OCI-LY1 (cell line): ENCODE measurements around the gene SYT1.

Source experiments
- H2AFZ ChIP-seq: fragments of 200-600 bp; sonication (generic), shearing (Covaris generic); 2 replicates; pipeline ENCODE4 v1.6.0; 2014; ENCODE audit warnings: antibody characterized with exemption, mild to moderate bottlenecking, low read length
- H3F3A ChIP-seq: fragments of 200-600 bp; sonication (generic), shearing (Covaris generic); 2 replicates; pipeline ENCODE4 v1.6.0; 2014; ENCODE audit warnings: mild to moderate bottlenecking, antibody characterized with exemption, low read length, moderate library complexity; ENCODE audit not compliant: insufficient read depth
- H3K27ac ChIP-seq: fragments of 200-600 bp; sonication (generic); 2 replicates; pipeline ENCODE4 v1.5.1; 2014; ENCODE audit warnings: low read length, mixed run types, mild to moderate bottlenecking, low read depth; ENCODE audit not compliant: poor library complexity, severe bottlenecking
- H3K27me3 ChIP-seq: fragments of 200-600 bp; sonication (generic); 2 replicates; pipeline ENCODE4 v1.6.0; 2014; ENCODE audit warnings: antibody characterized with exemption, mild to moderate bottlenecking, low read length, moderate library complexity; ENCODE audit not compliant: insufficient read depth
- H3K36me3 ChIP-seq: fragments of 200-600 bp; sonication (generic); 2 replicates; pipeline ENCODE4 v1.6.1; 2014; ENCODE audit warnings: mild to moderate bottlenecking, antibody characterized with exemption, low read length, moderate library complexity, mixed read lengths; ENCODE audit not compliant: insufficient read depth
- H3K4me1 ChIP-seq: fragments of 200-600 bp; sonication (generic); 2 replicates; pipeline ENCODE4 v1.5.1; 2014; ENCODE audit warnings: mild to moderate bottlenecking, low read length, moderate library complexity; ENCODE audit not compliant: insufficient read depth, severe bottlenecking
- H3K4me2 ChIP-seq: fragments of 200-600 bp; sonication (generic), shearing (Covaris generic); 2 replicates; pipeline ENCODE4 v1.6.1; 2014; ENCODE audit warnings: low read length
- H3K4me3 ChIP-seq: fragments of 200-600 bp; sonication (generic); 2 replicates; pipeline ENCODE4 v1.5.1; 2014; ENCODE audit warnings: low read length, low read depth, mild to moderate bottlenecking, mixed read lengths; ENCODE audit not compliant: poor library complexity, severe bottlenecking
- H3K79me2 ChIP-seq: fragments of 200-600 bp; shearing (Covaris generic); 2 replicates; pipeline ENCODE4 v1.6.1; 2016; ENCODE audit warnings: mixed run types, low read length, mixed read lengths; ENCODE audit not compliant: insufficient read depth
- H3K9ac ChIP-seq: fragments of 200-600 bp; sonication (generic), shearing (Covaris generic); 2 replicates; pipeline ENCODE4 v1.6.1; 2014; ENCODE audit warnings: mild to moderate bottlenecking, low read length, mixed read lengths
- H3K9me2 ChIP-seq: fragments of 200-600 bp; sonication (generic), shearing (Covaris generic); 2 replicates; pipeline ENCODE4 v1.6.1; 2014; ENCODE audit warnings: low read depth, mild to moderate bottlenecking, low read length, mixed read lengths
- H3K9me3 ChIP-seq: fragments of 200-600 bp; shearing (Covaris generic); 2 replicates; pipeline ENCODE4 v1.6.1; 2014; ENCODE audit warnings: low read length, mixed read lengths
- H4K20me1 ChIP-seq: fragments of 200-600 bp; sonication (generic), shearing (Covaris generic); 2 replicates; pipeline ENCODE4 v1.6.0; 2016; ENCODE audit warnings: mild to moderate bottlenecking, low read length; ENCODE audit not compliant: insufficient read depth
- CTCF ChIP-seq: fragments of 200-600 bp; sonication (generic), shearing (Covaris generic); IDR thresholded peaks from 2 replicates; pipeline ENCODE4 v1.5.1; 2017; ENCODE audit warnings: mild to moderate bottlenecking, antibody characterized with exemption, low read length, moderate library complexity, mixed read lengths
- EZH2 ChIP-seq: fragments of 200-600 bp; sonication (generic), shearing (Covaris generic); IDR thresholded peaks from 2 replicates; pipeline ENCODE4 v1.8.0; 2017; ENCODE audit warnings: borderline replicate concordance, mixed run types, mild to moderate bottlenecking, antibody characterized with exemption, low read length, moderate library complexity, mixed read lengths

Gene SYT1

GRCh38 chr12:78853231-78853630 lies 11.3 kb upstream of the SYT1 start:
- H2AFZ ChIP-seq = no peak overlapping the region

GRCh38 chr12:78863482-78864402 lies 832 bp upstream of the SYT1 start:
- Histone ChIP-seq H3K79me2 (no peaks in the 10 kb centered on the region), H2AFZ (no peak overlapping the region), H3K4me2 (no peak overlapping the region), H3K27ac (no peak overlapping the region), H3K4me1 (no peaks in the 10 kb centered on the region), H3K36me3 (no peaks in the 10 kb centered on the region), H3K4me3 (no peak overlapping the region), H3F3A (no peaks in the 10 kb centered on the region), H3K9me2 (no peaks in the 10 kb centered on the region), H3K9me3 (no peaks in the 10 kb centered on the region), H3K27me3 (no peaks in the 10 kb centered on the region), H3K9ac (no peak overlapping the region), H4K20me1 (no peaks in the 10 kb centered on the region)
- TF ChIP-seq CTCF (no peak), EZH2 (no peak)

More at GRCh38 chr12:78853231-78853630, 11.3 kb upstream of the SYT1 start:
- H3F3A ChIP-seq = no peaks in the 10 kb centered on the region
- H3K27ac ChIP-seq = no peak overlapping the region
- H3K79me2 ChIP-seq = no peaks in the 10 kb centered on the region
- no peak overlapping the region for H3K9ac ChIP-seq
- H3K4me1 ChIP-seq = no peaks in the 10 kb centered on the region
- no peaks in the 10 kb centered on the region for H3K9me2 ChIP-seq
- no peaks in the 10 kb centered on the region for H4K20me1 ChIP-seq
- no peaks in the 10 kb centered on the region for H3K27me3 ChIP-seq
- no peaks in the 10 kb centered on the region for H3K9me3 ChIP-seq
- no peaks in the 10 kb centered on the region for H3K36me3 ChIP-seq
- H3K4me2 ChIP-seq = no peak overlapping the region
- H3K4me3 ChIP-seq = no peak overlapping the region
- TF ChIP-seq EZH2 = no peak
- no peak for TF ChIP-seq CTCF

- H3K4me1 ChIP-seq = no peaks in the 10 kb centered on the region
- H3F3A ChIP-seq = no peaks in the 10 kb centered on the region
- no peaks in the 10 kb centered on the region for H3K9me2 ChIP-seq
- H3K9ac ChIP-seq = no peak overlapping the region
- H3K9me3 ChIP-seq = no peaks in the 10 kb centered on the region
- H3K36me3 ChIP-seq = no peaks in the 10 kb centered on the region
- H3K27ac ChIP-seq = no peak overlapping the region
- H3K4me2 ChIP-seq = no peak overlapping the region
- H3K4me3 ChIP-seq = no peak overlapping the region
- TF ChIP-seq EZH2 = no peak
- no peak for TF ChIP-seq CTCF
- H3K27me3 ChIP-seq = no peaks in the 10 kb centered on the region
- no peak overlapping the region for H2AFZ ChIP-seq
- H3K79me2 ChIP-seq = no peaks in the 10 kb centered on the region
- no peaks in the 10 kb centered on the region for H4K20me1 ChIP-seq
Measured at GRCh38 chr12:78864870-78865463, 393 bp downstream of the SYT1 start.
